Fibroblast of skin of left biceps (primary cell): Measurements from ENCODE around the gene SVIL.

ENCODE experiments used
- DNase-seq, 2 experiments: peaks; one replicate each; pipeline ENCODE4 v3.0.0-alpha.2; 2013; ENCODE audit warnings: low read depth in 2 of 2

The SVIL gene

DNA sequence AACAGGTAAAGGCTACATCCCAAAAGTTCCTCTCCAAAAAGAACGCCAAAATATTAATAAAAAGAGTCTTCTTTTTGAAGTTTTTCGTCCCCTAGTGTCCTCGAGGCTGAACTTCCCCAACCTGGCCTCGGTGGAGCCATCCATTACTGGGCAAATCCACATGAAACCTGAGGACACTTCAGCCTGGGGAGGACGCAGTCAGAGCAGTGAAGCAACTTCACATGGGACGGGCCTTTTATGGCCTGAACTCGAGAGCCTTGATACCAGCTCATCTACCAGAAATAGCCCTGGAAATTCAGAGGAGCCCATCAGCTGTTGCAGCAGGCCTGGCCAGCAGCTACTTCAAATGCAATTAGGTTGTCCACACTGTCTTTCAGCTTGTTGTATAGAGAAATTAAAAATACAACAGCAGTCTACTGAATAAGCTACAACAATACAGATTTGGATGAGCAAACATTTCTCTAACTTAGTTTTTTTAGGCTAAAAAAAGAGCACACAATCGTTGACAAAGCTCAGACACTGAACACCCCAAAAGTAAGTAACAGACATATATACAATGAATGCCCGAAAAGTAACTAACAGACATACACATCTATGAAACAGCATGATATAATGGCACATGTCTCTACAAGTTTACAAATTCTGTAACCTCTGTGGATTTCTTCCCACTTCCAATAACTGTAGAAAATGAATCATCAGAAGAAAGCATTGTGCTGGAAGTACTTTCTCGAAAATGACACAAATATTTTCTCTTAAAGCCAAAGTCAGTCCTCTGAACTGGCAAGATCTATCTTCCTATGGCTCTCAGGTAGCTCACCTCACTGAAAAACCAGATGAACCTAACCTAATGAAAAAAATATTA lies at the start of gene SVIL:
Gene SVIL (minus strand): TSS at position 208 of the 862 bp plus-strand sequence. CDS start 79,913 bp downstream, outside the sequence.
- DNase-seq, result no peak

DNA sequence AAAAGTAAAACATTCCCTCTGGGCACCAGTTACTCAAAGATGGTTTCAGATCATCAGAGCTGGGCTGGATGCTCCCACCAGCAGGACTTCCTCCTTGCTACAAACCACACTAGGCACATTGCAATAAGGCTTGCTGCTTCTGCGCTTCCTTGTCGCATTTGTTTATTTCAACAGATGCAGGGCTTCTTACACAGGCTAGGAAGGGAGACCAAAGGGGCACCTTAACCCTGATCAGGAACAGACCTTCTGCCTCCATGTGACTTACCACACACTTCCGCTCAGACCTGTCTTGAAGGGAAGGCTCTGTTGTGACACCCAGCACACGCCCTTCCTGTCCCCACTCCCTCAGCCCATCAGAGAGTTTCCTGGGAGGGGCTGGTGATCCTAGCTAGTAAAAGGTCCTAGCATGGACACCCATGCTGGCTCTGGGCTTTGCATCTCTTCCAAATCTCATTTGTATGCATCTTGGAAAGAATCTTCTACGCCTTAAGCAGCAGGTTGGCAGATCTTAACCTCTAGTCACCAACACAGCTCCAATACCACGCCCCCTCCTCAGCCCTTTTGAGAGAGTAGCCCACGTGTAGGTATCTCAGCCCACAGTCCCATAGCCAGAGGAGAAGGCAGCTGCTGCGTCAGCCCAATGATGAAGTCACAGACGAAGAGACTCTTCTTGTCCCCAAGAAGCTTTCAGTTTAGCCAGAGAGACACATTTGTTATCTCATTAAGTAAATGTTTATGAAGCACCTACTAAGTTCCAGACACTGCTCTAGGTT lies 47.1 kb upstream of the SVIL start:
- no peak for DNase-seq

GRCh38 chr10:29680091-29680490 lies 45.3 kb upstream of the SVIL start:
- DNase-seq, result no peak

DNA sequence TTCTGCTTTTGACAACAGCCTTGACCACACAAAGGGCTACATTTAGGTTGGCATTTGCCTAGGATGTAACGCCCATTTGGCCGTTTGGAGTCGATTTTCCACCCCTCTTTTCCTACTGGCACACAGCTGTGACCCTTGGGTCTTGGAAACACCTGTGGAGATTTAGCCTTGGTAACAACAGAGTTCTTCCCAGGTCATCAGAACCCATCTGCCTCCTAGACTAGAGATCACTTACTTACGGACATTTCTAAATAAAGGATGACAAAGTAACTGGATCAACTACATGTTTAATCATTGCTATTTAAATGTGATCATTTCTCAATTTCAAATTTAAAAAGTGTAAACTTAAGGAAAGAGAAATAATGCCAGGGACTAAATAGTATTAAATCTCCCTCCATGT lies 42.0 kb upstream of the SVIL start:
- DNase-seq, result no peak

- no peak for DNase-seq
Measured at GRCh38 chr10:29675984-29676383, 41.2 kb upstream of the SVIL start.

- no peak for DNase-seq
Measured at GRCh38 chr10:29671968-29672367, 37.2 kb upstream of the SVIL start.

GRCh38 chr10:29671228-29671780 lies 36.5 kb upstream of the SVIL start:
- no peak for DNase-seq

DNA sequence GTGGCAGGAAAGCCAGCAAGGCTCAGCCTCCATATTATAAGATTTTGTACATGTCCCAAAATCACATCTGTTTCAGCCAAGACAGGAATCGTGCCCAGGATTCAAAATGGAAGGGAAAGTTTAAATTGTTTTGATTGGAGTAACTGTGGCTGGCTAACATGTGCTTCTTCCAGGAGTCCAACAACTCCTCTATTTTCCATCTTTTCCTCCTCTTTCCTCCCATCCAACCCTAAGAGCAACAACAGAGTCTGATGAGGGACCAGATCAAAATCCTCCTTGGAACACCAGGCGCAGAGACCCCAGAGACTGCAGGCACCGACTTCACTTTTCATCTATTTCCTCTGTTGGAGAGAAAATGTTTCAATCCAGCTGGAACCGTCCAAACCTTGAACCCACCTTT lies 36.0 kb upstream of the SVIL start:
- DNase-seq, result no peak

DNA sequence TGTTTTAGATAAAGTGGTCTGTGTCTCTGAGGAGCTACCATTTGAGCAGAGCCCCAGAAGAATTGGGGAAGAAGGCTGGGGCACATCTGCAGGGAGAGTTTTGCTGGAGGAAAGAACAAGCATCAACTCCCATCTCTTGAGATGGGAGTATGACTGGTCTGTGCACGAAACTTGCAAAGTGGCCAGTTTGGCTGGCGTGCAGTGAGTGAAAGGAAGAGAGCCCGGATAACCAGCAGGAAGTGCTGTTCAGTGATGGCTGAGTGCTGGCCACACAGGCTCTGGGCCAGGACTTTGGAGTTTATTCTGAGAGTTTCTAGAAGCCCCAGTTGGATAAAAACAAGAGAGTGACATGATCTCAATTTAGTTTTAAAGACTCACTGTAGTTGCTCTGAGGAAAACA lies 34.4 kb upstream of the SVIL start:
- DNase-seq, result no peak

DNA sequence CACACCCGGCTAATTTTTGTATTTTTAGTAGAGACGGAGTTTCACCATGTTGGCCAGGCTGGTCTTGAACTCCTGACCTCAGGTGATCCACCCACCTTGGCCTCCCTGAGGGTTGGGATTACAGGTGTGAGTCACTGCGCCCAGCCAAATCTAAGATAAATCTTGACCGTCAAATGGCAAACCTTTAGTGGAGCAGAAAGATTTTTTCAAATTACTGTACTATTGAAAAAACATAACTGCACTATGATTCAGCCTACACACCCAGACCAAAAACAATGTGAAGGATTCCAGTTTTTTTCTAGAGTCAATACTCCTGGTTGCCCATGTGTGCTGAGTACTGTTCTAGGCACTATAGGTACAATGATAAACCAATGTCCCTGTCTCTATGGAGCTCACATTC lies 33.9 kb upstream of the SVIL start:
- DNase-seq, result no peak

- DNase-seq, result no peak
Measured at GRCh38 chr10:29667191-29667590, 32.4 kb upstream of the SVIL start.

- no peak for DNase-seq
Measured at GRCh38 chr10:29666201-29666600, 31.4 kb upstream of the SVIL start.

GRCh38 chr10:29663718-29664117 lies 28.9 kb upstream of the SVIL start:
- no peak for DNase-seq

DNA sequence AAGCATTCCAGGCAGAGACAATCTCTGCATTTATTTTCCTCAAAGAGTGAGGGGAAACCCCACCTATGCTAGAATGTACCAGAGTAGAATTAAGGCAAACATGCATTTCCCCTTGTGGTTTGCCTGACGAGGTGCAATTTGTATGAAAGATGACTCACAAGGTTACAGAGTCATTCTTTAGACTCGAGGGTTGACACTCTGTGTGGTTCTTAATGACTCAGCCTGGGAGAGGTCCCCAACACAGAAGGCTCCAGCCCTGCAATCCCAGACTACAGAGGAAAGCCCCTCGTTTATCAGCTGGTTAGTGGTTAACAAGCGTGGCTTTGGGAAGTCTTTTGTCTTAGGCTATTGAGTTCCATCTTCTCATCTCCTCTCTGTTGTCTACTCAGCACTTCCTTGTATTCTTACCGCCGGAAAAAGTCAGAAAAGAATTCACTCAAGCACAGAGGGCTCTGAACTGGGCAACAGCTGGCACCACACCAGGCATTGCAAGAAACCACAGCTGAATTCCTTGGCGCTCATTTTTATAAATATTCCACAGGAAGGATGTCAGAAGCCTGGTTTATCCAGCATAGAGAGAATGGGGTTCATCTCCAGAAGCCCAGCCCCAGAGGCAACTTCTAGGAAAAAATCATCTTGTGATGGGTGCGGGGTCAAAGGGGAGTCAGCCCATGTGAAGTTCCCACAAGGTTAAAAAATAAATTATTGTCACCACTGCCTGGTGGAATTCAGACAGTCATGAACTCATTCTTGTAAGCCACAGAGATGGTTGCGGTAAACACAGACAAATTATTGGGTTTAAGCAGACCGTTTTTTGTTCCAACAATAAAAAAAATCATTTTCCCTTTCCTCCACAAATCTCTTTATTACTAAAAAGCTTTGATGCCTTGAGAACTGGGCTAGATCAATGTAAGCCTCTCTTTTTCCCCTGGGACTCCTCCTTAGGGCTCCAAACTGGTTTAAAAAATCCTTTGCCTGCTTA lies 24.5 kb upstream of the SVIL start:
- peak; percentile 93 to 96 for DNase-seq

DNA sequence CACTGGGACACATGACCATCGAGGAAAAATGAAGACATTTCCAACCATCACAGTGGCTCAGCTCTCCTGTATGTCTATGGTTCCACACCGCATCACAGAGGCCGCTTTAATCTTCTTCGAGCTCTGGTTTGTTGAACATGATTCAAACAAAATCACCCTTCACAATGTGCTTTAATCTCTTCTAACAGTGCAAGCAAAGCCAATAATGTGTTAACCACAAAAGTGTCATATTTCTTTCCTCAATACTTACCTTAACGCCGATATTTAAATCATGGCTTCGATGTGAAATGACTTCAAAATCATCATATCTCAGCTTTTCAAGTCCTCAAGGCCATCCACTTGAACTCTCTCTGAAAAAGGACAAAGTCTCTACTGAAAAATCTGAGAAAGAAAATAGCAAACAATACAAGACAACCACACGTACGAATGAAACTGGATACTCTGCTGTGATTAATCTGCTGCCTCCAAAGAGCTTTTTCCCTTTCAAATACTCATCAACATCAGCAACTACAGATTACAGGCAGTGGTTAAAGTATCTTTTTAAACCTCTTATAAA lies 23.0 kb upstream of the SVIL start:
- no peak for DNase-seq

- DNase-seq, result no peak
Measured at GRCh38 chr10:29656451-29656992, 21.8 kb upstream of the SVIL start.

- DNase-seq, result no peak
Measured at GRCh38 chr10:29652192-29652591, 17.4 kb upstream of the SVIL start.

DNA sequence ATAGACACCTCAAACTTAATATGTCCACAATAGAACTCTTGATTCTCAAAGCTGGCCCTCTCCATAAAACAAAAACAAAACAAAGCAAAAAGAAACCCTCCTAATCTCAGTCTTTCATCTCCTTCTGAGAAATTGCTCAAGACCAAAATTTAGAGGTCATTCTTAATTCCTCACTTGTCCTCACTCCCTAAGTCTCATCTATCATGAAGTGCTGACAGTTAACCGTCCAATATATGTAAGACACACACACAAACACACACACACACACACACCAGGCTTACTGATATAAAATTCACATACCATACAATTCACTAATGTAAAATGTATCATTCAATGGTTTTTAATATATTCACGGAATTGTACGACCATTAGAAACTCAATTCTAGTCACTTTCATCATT lies 17.0 kb upstream of the SVIL start:
- DNase-seq, result no peak

DNA sequence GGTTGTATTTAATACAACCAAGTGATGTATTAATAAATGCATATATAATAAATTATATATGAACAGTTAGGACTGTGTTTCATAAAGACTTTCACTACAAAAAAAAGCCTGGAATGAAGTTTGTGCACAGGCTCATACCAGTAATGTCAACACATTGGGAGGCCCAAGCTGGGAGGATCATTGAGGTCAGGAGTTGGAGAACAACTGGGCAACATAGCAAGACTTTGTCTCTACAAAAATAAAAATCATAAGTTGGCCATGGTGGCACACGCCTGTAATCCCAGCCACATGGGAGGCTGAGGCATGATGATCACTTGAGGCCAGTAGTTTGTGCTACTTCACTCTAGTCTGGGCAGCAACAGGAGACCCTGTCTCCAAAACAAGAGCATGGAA lies 15.8 kb upstream of the SVIL start:
- DNase-seq, result no peak

- DNase-seq, result peak; percentile 53
Measured at GRCh38 chr10:29649561-29650551, 15.1 kb upstream of the SVIL start.
